Duodenal mucosa (tissue), 2 donors: Measurements from ENCODE around the gene LARP4.
"Not testable (repeated sequence)": the region's sequence is repeated elsewhere in the genome, so short reads cannot be mapped to it uniquely, and the experiment has no call there.

Experiments
- H3K27ac ChIP-seq: one replicate; pipeline ENCODE4 v1.7.0; 2013; ENCODE audit warnings: low read depth, low read length
- H3K27me3 ChIP-seq, 2 donors: one replicate each; pipeline ENCODE4 v1.7.0; 2013; ENCODE audit warnings: low read length in 2 of 2, control low read depth in 1 of 2; ENCODE audit not compliant: insufficient read depth in 2 of 2, control insufficient read depth in 1 of 2
- H3K36me3 ChIP-seq, 2 donors: one replicate each; pipeline ENCODE4 v1.7.0; 2013; ENCODE audit warnings: low read length in 2 of 2, control low read depth in 1 of 2; ENCODE audit not compliant: insufficient read depth in 2 of 2, control insufficient read depth in 1 of 2
- H3K4me1 ChIP-seq, 2 donors: one replicate each; pipeline ENCODE4 v1.7.0; 2013; ENCODE audit warnings: low read length in 2 of 2, control low read depth in 1 of 2; ENCODE audit not compliant: insufficient read depth in 2 of 2, control insufficient read depth in 1 of 2
- H3K4me3 ChIP-seq, 2 donors: one replicate each; pipeline ENCODE4 v1.7.0; 2013; ENCODE audit warnings: low read length in 2 of 2, low read depth in 1 of 2
- H3K9ac ChIP-seq, 2 donors: one replicate each; pipeline ENCODE4 v1.7.0; 2013; ENCODE audit warnings: low read length in 2 of 2, low read depth in 1 of 2
- H3K9me3 ChIP-seq, 2 donors: one replicate each; pipeline ENCODE4 v1.7.0; 2013; ENCODE audit warnings: low read length in 2 of 2, control low read depth in 1 of 2; ENCODE audit not compliant: control insufficient read depth in 1 of 2

The LARP4 gene

GRCh38 chr12:50467439-50467838, 66.8 kb downstream of the LARP4 start:
- Histone ChIP-seq H3K9ac (no peak overlapping the region), H3K36me3 (peaks cover 9 to 44% of the 10 kb centered on the region in 2 donors), H3K4me3 (no peak overlapping the region), H3K9me3 (no peaks in the 10 kb centered on the region), H3K27me3 (no peaks in the 10 kb centered on the region), H3K4me1 (no peaks in the 10 kb centered on the region), H3K27ac (no peak overlapping the region)

DNA sequence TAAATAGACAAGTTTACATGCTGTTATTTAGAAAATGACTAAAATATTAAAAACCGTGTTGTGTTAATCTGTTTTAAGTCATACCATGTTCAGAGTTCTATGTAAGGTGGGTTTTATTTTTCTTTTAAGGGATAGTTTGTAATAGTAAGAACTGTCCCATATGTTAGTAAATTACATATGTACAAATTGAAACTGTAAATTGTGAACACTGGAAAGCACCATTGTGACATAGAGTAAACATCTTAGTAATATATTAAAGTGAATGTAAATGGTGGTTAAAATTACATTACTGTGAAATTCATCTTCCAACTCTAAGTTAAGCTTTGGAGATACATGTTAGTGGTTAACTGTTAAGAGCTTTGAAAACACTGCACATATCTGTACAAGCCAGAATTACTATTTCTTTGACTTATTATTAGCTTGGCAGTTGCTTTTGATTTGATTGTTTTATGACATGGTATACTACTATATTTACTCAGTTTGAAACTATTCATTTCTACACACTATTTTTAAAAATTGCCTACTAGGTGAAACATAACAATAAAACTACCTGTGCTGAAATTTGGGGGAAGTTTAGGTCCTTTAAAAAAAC, 76.7 kb downstream of the LARP4 start:
- Histone ChIP-seq H3K4me3 (no peak overlapping the region), H3K27me3 (no peaks in the 10 kb centered on the region), H3K4me1 (no peaks in the 10 kb centered on the region), H3K9me3 (no peaks in the 10 kb centered on the region), H3K9ac (no peak overlapping the region), H3K36me3 (peaks cover 16 to 38% of the 10 kb centered on the region in 2 donors), H3K27ac (no peak overlapping the region)

- Histone ChIP-seq H3K27ac (no peak overlapping the region), H3K4me1 (no peaks in the 10 kb centered on the region), H3K9ac (no peak overlapping the region), H3K36me3 (peaks cover 0 to 3% of the 10 kb centered on the region in 2 donors), H3K4me3 (no peak overlapping the region), H3K9me3 (no peaks in the 10 kb centered on the region), H3K27me3 (no peaks in the 10 kb centered on the region)
Measured at GRCh38 chr12:50482571-50482970, 81.9 kb downstream of the LARP4 start.

DNA sequence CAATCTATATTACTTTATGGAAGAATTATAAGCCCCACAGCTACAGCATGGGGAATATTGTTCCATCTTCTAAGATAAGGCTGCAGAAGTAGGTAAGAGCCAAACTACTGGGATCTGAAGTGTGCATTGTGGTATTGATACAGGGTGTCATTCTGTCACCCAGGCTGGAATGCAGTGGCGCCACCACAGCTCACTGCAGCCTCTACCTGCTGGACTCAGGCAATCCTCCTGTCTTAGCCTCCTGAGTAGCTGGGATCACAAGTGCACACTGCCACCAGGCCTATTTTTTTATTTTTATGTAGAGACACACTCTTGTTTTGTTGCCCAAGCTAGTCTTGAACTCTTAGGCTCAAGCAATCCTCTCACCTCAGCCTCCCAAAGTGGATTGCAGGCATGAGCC, 82.8 kb downstream of the LARP4 start:
- Histone ChIP-seq H3K36me3 (peaks cover 0 to under 1% of the 10 kb centered on the region in 2 donors), H3K27me3 (no peaks in the 10 kb centered on the region), H3K4me1 (no peaks in the 10 kb centered on the region), H3K9ac (no peak overlapping the region), H3K4me3 (no peak overlapping the region), H3K9me3 (no peaks in the 10 kb centered on the region), H3K27ac (no peak overlapping the region)

DNA sequence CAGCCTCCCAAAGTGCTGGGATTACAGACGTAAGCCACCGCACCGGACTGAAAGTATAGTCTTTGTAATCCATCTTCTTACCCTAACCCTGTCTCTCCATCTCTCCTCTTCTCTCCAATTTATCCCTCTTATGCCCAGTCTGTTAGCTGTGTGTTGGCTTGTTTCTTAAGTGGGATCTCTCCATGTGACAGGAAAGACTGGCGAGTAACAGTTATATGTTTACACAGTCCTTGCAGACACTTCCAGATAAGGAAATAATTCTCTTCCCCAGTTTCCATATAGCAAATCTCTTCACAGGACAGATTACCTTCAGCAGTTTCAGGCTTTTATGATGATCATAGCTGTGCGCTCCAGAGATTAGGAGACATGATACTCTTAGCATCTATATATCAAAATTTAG, 88.1 kb downstream of the LARP4 start:
- no peak overlapping the region for H3K27ac ChIP-seq
- H3K27me3 ChIP-seq, result no peaks in the 10 kb centered on the region
- no peaks in the 10 kb centered on the region for H3K4me1 ChIP-seq
- no peak overlapping the region for H3K9ac ChIP-seq
- no peak overlapping the region for H3K4me3 ChIP-seq
- no peaks in the 10 kb centered on the region for H3K36me3 ChIP-seq
- H3K9me3 ChIP-seq, result peaks cover 0 to 2% of the 10 kb centered on the region in 2 donors

GRCh38 chr12:50498119-50498518, 97.4 kb downstream of the LARP4 start:
- not testable (repeated sequence) for H3K9ac ChIP-seq, H3K36me3 ChIP-seq, H3K27ac ChIP-seq, H3K4me3 ChIP-seq, H3K4me1 ChIP-seq, H3K27me3 ChIP-seq
- peaks cover 12 to 13% of the 10 kb centered on the region in 2 donors for H3K9me3 ChIP-seq

DNA sequence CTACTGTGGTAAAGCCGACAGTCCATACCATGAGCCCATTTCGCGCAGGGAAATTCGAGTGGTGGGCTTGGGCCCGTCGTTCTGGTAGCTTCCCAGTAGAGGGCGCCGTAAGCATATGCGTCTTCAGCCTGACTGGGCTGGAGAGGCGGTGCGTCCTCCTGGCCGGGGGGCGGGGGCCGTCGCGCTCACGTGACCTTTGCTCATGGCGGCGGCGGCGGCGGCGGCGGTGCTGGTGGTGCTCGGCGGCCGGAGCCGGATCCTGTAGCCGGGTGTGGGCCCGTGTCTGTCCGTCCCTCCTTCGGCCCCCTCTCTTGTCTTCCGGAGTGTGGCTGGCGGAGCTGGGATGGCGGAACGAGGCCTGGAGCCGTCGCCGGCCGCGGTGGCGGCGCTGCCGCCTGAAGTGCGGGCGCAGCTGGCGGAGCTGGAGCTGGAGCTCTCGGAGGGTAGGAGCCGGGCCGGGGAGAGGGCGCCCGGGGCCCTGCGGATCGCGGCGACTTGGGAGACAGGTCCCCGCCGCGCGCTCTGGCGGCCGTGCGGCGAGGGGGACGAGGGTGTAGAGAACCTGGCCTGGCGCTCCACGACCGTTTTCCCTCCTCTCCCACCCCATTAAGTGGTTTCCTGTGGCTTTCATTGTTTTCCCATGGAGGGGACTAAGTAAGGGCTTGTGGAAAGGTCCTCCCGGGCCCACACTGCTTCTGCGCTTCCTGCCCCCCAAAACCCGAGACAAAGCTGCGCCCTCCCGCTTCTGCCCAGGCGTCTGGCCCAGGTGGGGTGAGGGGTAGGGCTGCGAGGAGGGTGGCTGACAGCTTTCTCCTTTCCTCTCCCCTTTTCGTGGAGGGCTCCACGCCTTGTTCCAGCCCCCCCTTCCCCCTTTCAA, 104.4 kb downstream of the LARP4 start, which contains the start of gene DIP2B:
Gene DIP2B, plus strand, starts transcription at position 188 of the 877 bp plus-strand sequence. Its CDS starts 156 bp downstream, at position 344.
- Histone ChIP-seq H3K4me1 (peaks cover 30 to 36% of the 10 kb centered on the region in 2 donors), H3K27ac (peak within 1 kb of the TSS; percentile 96), H3K9ac (peak within 1 kb of the TSS; percentile 92 to 94)

GRCh38 chr12:50505675-50506530, 105.2 kb downstream of the LARP4 start:
- Histone ChIP-seq H3K27ac (peak overlapping the region; percentile 96), H3K4me1 (peaks cover 35 to 38% of the 10 kb centered on the region in 2 donors), H3K9me3 (no peaks in the 10 kb centered on the region)

More for the DNA sequence above, 104.4 kb downstream of the LARP4 start, which contains the start of gene DIP2B:
- Histone ChIP-seq H3K9me3 (no peaks in the 10 kb centered on the region), H3K27me3 (no peaks in the 10 kb centered on the region), H3K36me3 (no peaks in the 10 kb centered on the region), H3K4me3 (peak within 1 kb of the TSS; percentile 83 to 95)

DNA sequence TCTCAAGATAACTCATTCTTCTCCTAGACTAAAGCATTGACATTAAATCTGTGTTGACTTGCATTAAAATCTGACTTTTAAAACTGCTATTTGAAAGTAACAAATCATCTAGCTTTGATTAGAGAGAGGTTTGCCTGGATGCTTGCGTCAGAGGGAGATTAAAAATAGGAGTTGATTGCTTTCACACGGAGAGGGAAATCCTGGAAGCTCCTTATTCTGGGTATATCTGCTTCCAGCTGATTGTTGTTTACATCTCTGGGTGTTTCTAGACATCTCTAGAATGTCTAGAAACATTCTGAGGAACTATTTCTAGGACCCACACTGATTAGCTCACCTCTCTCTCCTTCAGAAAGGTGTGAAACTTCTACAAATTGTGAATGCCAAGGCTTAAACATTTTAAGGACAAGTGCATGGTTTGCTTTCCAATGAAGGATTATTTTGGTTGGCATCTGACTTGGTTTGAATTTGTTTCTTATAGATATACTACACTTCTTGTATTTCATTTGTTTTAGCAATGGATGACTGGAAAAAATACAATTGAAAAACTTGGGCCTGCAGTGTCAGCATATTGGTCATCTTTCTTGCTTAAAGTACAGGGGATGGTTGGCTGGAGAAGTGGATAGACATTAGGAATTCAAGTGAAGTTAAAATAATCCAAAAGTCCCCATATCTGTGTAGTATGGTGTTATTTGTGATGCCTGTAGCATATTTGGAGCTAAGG, 106.2 kb downstream of the LARP4 start:
- no peaks in the 10 kb centered on the region for H3K27me3 ChIP-seq
- H3K4me1 ChIP-seq, result peaks cover 35 to 38% of the 10 kb centered on the region in 2 donors
- H3K4me3 ChIP-seq, result peak overlapping the region; percentile 83 to 95
- peak overlapping the region in 1 of 2 donors; percentile 92 for H3K9ac ChIP-seq
- H3K9me3 ChIP-seq, result no peaks in the 10 kb centered on the region
- H3K36me3 ChIP-seq, result no peaks in the 10 kb centered on the region
- H3K27ac ChIP-seq, result no peak overlapping the region

More at GRCh38 chr12:50505675-50506530, 105.2 kb downstream of the LARP4 start:
- H3K27me3 ChIP-seq, result no peaks in the 10 kb centered on the region
- H3K9ac ChIP-seq, result peak overlapping the region; percentile 92 to 94
- H3K4me3 ChIP-seq, result peak overlapping the region; percentile 83 to 95
- H3K36me3 ChIP-seq, result no peaks in the 10 kb centered on the region
